ENCODE results near the gene IL13RA1.

Gene IL13RA1

DNA sequence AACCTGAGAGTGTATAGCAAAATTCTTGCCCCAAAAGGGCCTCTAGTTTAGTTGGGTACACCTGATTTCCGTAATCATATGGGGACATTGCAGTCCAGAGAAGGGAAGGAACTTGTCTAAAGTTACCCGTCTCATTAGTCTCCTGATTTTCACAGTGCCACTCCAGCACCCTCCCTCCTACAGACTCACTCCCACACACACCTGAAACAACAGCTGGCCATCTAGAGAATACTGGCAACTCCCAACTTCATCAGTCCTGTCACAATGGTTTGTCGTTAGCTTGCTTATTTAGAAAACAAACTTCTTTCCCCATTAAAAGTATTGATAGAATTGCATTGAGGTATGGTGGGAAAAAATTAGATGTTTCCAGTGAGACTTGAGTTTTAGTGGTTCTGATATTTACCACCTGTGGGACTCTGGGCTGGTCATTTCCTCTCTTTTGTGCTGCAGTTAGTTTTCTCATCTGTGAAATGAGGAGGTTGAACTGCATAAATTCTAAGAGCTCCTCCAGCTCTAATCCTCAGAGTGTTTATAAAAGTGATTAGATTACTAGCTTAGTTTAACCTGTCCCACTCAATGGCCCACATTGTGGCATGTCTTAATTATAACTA, 1.7 kb downstream of the IL13RA1 start (continued):
- TF ChIP-seq, protein P1, sequence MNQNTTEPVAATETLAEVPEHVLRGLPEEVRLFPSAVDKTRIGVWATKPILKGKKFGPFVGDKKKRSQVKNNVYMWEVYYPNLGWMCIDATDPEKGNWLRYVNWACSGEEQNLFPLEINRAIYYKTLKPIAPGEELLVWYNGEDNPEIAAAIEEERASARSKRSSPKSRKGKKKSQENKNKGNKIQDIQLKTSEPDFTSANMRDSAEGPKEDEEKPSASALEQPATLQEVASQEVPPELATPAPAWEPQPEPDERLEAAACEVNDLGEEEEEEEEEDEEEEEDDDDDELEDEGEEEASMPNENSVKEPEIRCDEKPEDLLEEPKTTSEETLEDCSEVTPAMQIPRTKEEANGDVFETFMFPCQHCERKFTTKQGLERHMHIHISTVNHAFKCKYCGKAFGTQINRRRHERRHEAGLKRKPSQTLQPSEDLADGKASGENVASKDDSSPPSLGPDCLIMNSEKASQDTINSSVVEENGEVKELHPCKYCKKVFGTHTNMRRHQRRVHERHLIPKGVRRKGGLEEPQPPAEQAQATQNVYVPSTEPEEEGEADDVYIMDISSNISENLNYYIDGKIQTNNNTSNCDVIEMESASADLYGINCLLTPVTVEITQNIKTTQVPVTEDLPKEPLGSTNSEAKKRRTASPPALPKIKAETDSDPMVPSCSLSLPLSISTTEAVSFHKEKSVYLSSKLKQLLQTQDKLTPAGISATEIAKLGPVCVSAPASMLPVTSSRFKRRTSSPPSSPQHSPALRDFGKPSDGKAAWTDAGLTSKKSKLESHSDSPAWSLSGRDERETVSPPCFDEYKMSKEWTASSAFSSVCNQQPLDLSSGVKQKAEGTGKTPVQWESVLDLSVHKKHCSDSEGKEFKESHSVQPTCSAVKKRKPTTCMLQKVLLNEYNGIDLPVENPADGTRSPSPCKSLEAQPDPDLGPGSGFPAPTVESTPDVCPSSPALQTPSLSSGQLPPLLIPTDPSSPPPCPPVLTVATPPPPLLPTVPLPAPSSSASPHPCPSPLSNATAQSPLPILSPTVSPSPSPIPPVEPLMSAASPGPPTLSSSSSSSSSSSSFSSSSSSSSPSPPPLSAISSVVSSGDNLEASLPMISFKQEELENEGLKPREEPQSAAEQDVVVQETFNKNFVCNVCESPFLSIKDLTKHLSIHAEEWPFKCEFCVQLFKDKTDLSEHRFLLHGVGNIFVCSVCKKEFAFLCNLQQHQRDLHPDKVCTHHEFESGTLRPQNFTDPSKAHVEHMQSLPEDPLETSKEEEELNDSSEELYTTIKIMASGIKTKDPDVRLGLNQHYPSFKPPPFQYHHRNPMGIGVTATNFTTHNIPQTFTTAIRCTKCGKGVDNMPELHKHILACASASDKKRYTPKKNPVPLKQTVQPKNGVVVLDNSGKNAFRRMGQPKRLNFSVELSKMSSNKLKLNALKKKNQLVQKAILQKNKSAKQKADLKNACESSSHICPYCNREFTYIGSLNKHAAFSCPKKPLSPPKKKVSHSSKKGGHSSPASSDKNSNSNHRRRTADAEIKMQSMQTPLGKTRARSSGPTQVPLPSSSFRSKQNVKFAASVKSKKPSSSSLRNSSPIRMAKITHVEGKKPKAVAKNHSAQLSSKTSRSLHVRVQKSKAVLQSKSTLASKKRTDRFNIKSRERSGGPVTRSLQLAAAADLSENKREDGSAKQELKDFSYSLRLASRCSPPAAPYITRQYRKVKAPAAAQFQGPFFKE (tag by site-specific recombination; IDR thresholded peaks at IDR 0.05; ENCODE audit: borderline replicate concordance), result no peak
- TF ChIP-seq ZNF76 (tag by site-specific recombination; IDR thresholded peaks at IDR 0.05; ENCODE audit: borderline replicate concordance, low read depth), result no peak
- TF ChIP-seq PRDM10 (tag by site-specific recombination; IDR thresholded peaks at IDR 0.05), result no peak
- no peak for TF ChIP-seq ZNF391 (tag by site-specific recombination; IDR thresholded peaks at IDR 0.05; ENCODE audit: borderline replicate concordance, low read depth)
- TF ChIP-seq, protein P2, sequence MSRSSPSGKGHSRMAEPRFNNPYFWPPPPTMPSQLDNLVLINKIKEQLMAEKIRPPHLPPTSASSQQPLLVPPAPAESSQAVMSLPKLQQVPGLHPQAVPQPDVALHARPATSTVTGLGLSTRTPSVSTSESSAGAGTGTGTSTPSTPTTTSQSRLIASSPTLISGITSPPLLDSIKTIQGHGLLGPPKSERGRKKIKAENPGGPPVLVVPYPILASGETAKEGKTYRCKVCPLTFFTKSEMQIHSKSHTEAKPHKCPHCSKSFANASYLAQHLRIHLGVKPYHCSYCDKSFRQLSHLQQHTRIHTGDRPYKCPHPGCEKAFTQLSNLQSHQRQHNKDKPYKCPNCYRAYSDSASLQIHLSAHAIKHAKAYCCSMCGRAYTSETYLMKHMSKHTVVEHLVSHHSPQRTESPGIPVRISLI (tag by site-specific recombination; IDR thresholded peaks at IDR 0.05), result no peak
- no peak for TF ChIP-seq ZNF426 (tag by site-specific recombination; IDR thresholded peaks at IDR 0.05)
- TF ChIP-seq, protein P3, sequence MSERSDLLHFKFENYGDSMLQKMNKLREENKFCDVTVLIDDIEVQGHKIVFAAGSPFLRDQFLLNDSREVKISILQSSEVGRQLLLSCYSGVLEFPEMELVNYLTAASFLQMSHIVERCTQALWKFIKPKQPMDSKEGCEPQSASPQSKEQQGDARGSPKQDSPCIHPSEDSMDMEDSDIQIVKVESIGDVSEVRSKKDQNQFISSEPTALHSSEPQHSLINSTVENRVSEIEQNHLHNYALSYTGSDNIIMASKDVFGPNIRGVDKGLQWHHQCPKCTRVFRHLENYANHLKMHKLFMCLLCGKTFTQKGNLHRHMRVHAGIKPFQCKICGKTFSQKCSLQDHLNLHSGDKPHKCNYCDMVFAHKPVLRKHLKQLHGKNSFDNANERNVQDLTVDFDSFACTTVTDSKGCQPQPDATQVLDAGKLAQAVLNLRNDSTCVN (tag by site-specific recombination; optimal IDR thresholded peaks at IDR 0.05), result no peak
- TF ChIP-seq ZBTB49 (tag by site-specific recombination; IDR thresholded peaks at IDR 0.05; ENCODE audit: low read depth), result no peak
- TF ChIP-seq HOXA7 (CRISPR knock-in tag; IDR thresholded peaks at IDR 0.05; ENCODE audit: borderline replicate concordance), result no peak
- TF ChIP-seq, protein P4, sequence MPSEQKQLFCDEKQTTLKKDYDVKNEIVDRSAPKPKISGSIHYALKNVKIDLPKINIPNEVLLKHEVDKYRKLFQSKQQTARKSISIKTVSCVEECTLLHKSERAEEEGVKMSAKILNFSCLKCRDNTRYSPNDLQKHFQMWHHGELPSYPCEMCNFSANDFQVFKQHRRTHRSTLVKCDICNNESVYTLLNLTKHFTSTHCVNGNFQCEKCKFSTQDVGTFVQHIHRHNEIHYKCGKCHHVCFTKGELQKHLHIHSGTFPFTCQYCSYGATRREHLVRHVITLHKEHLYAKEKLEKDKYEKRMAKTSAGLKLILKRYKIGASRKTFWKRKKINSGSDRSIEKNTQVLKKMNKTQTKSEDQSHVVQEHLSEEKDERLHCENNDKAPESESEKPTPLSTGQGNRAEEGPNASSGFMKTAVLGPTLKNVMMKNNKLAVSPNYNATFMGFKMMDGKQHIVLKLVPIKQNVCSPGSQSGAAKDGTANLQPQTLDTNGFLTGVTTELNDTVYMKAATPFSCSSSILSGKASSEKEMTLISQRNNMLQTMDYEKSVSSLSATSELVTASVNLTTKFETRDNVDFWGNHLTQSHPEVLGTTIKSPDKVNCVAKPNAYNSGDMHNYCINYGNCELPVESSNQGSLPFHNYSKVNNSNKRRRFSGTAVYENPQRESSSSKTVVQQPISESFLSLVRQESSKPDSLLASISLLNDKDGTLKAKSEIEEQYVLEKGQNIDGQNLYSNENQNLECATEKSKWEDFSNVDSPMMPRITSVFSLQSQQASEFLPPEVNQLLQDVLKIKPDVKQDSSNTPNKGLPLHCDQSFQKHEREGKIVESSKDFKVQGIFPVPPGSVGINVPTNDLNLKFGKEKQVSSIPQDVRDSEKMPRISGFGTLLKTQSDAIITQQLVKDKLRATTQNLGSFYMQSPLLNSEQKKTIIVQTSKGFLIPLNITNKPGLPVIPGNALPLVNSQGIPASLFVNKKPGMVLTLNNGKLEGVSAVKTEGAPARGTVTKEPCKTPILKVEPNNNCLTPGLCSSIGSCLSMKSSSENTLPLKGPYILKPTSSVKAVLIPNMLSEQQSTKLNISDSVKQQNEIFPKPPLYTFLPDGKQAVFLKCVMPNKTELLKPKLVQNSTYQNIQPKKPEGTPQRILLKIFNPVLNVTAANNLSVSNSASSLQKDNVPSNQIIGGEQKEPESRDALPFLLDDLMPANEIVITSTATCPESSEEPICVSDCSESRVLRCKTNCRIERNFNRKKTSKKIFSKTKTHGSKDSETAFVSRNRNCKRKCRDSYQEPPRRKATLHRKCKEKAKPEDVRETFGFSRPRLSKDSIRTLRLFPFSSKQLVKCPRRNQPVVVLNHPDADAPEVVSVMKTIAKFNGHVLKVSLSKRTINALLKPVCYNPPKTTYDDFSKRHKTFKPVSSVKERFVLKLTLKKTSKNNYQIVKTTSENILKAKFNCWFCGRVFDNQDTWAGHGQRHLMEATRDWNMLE (tag by site-specific recombination; conservative IDR thresholded peaks at IDR 0.05; ENCODE audit: low read depth), result no peak
- TF ChIP-seq, protein P5, sequence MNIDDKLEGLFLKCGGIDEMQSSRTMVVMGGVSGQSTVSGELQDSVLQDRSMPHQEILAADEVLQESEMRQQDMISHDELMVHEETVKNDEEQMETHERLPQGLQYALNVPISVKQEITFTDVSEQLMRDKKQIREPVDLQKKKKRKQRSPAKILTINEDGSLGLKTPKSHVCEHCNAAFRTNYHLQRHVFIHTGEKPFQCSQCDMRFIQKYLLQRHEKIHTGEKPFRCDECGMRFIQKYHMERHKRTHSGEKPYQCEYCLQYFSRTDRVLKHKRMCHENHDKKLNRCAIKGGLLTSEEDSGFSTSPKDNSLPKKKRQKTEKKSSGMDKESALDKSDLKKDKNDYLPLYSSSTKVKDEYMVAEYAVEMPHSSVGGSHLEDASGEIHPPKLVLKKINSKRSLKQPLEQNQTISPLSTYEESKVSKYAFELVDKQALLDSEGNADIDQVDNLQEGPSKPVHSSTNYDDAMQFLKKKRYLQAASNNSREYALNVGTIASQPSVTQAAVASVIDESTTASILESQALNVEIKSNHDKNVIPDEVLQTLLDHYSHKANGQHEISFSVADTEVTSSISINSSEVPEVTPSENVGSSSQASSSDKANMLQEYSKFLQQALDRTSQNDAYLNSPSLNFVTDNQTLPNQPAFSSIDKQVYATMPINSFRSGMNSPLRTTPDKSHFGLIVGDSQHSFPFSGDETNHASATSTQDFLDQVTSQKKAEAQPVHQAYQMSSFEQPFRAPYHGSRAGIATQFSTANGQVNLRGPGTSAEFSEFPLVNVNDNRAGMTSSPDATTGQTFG (tag by site-specific recombination; IDR thresholded peaks at IDR 0.05; ENCODE audit: borderline replicate concordance), result no peak
- no peak for TF ChIP-seq KLF7 (tag by site-specific recombination; IDR thresholded peaks at IDR 0.05; ENCODE audit: borderline replicate concordance)
- TF ChIP-seq ZNF433 (tag by site-specific recombination; IDR thresholded peaks at IDR 0.05; ENCODE audit: low read depth), result no peak
- no peak for TF ChIP-seq HOXD13 (CRISPR knock-in tag; IDR thresholded peaks at IDR 0.05; ENCODE audit: borderline replicate concordance)
- no peak for TF ChIP-seq ZFP37 (tag by site-specific recombination; IDR thresholded peaks at IDR 0.05)

All from HEK293 (cell line).